NK-92 (cell line): ENCODE data around the gene LRRFIP2.

Source experiments
- DNase-seq: peaks from one replicate; lab custom pipeline; 2025; ENCODE audit not compliant: unreplicated experiment; lab: John Stamatoyannopoulos, UW

LRRFIP2 gene

GRCh38 chr3:37190667-37191066 lies 16.3 kb upstream of the LRRFIP2 start:
- no peak for DNase-seq

GRCh38 chr3:37189109-37189508 lies 14.7 kb upstream of the LRRFIP2 start:
- DNase-seq: no peak

DNA sequence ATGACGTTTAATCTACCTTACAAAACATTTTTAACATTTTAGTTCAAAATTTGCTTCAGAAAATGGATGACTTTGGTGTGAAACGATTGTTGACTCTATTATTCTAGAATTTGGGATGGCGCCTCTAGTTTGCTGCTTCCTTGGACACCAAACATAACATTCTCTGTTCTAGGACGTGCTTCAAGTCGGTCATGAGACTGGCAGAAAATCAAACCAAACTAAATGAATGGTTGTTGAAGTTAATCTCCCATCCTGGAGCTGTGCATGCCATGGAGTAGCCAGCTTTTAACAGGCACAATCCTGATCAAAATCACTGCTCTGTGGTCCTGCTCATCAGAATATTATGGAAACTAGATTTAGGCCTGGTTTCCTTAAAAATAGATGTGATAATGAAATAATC lies 9.6 kb upstream of the LRRFIP2 start:
- DNase-seq: no peak

DNA sequence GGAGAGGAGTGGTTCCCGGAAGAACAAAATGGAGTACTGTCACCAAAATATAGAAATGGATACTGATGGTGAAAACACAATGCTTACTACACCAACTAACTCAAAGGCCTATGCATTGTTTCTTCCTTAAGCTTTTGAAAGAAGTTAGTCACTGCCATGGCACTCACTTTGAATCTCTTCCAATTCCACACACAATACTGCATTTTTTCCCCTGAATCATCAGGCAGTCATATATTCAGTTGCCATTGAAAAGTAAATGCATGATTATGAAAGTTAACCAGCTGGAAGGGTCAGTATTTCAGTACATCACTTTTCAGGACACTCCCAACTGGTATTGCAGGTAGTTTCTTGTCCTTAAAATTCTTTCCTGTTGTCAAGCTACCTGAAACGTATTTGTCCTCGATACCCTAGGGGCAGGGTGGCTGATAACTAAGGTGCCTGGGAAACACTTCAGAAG lies 9.0 kb upstream of the LRRFIP2 start:
- DNase-seq: no peak

- no peak for DNase-seq
Observed at GRCh38 chr3:37182816-37183215, 8.4 kb upstream of the LRRFIP2 start.

- DNase-seq: no peak
Observed at GRCh38 chr3:37181756-37182155, 7.4 kb upstream of the LRRFIP2 start.

GRCh38 chr3:37179144-37179967 lies 5.0 kb upstream of the LRRFIP2 start:
- no peak for DNase-seq

DNA sequence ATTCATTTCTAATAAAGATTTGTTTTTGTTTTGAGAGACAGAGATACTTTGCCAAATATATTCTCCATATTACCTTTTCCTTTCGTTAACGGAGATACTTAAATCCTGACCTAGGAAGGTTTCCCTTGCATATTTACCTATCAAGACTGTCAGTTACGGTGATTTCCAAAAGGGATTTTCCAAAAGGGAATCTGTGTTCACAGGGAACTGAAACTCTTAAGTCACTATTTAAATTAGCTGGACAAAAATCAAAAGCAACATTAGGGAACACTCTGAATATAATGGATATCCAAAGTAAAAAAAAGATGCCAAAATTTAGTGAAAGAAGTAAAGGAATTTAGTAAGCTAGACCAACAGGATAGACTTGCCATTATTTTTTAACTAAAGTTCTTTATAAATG lies 576 bp downstream of the LRRFIP2 start:
- no peak for DNase-seq

- no peak for DNase-seq
Observed at GRCh38 chr3:37171144-37171543, 3.2 kb downstream of the LRRFIP2 start.

DNA sequence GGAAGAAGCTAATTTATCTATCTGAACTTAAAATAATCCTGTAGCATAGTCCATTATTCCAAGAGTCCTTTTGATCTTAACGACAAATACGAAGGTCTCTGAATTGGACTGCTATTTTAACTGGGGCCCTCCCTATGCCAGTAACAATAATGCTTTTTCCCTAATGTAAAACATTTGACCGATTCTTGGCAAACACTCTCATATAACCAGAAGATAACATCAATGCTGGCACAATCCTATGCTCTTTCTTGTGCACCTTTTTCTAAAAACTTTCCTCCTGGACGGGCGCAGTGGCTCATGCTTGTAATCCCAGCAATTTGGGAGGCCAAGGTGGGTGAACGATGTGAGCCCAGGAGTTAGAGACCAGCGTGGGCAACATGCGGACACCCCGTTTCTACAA lies 3.9 kb downstream of the LRRFIP2 start:
- no peak for DNase-seq

DNA sequence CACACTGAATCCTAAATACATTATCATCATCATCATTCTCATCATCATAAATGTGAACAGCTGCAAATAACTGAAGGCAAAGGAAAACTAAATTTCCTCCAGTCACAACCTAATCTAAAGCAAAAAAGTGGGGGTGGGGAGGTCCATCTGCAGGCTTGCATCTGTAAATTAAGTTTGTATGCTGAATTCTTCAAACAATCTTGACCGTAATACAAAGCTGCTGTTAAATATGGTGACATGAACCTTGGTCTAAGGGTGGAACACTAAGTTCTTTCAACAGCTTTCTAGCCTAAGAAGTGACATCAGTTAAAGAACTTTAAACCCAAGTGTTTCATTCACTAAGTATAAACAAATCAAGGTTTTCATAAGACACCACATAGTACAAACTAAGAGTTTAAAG lies 4.3 kb downstream of the LRRFIP2 start:
- DNase-seq: no peak

DNA sequence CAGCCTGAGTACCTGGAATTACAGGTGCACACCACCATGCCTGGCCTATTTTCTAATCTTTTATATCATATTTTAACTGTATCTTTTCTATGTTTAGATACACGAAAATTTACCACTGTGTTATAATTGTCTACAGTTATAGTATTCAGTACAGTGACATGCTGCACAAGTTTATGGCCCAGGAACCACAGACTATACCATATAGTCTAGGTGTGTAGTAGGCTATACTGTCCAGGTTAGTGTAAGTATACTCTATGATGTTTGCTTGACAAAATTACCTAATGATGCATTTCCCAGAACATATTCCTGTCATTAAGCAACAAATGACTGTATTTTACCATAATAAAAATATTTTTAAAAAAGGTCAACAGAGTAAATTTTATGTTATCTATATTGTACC lies 5.5 kb downstream of the LRRFIP2 start:
- DNase-seq: no peak

- DNase-seq: no peak
Observed at GRCh38 chr3:37163262-37164015, 10.9 kb downstream of the LRRFIP2 start.

DNA sequence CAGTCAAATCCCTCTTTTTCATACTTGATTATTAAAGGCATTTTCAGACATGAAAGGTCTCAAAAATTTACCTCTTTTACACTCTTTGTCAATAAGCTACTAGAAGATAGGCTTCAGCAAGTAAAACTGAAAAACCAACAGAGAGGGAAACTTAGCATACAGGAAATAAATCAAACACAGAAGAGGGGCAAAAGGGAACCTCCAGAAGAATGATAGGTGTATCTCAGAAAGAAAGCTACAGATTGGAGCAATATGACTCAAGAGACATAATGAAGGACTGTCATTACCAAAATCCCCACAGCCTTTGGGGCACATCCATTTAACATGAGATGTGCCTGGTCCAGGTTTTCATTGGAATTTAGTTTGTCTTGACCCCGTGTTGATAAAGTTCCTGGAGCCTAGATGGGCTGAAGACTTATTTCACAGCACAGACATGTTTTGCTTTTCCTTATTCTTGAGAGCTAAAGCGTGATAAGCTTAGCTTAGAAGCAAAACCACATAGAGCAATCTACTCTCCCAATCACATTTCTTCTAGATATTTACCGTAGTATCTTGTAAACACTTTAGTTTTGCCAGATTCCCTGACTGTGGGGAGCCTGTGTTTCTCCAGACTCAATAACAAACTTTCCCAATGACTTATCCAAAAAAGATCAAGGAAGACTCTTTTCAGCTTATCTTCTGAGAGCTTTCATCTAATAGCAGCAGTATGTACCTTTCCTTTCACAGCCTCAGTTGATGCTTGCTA lies 11.7 kb downstream of the LRRFIP2 start:
- DNase-seq: no peak

DNA sequence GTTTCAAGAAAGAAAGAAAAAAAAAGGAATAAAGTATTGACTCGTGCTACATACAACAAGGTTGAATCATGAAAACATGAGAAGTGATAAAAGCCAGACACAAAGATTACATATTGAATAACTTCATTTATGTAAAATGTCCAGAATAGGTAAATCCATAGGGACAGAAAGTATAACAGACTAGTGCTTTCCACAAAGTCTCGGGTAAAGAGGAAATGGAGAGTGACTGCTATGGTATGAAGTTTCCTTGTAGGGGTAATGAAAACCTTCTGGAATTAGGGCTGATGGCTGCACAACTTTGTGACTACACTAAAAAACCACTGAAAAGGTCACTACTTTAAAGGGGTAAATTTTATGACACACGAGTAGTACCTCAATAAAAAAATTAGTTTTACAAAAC lies 13.0 kb downstream of the LRRFIP2 start:
- no peak for DNase-seq

GRCh38 chr3:37155782-37156181 lies 18.6 kb downstream of the LRRFIP2 start:
- no peak for DNase-seq

DNA sequence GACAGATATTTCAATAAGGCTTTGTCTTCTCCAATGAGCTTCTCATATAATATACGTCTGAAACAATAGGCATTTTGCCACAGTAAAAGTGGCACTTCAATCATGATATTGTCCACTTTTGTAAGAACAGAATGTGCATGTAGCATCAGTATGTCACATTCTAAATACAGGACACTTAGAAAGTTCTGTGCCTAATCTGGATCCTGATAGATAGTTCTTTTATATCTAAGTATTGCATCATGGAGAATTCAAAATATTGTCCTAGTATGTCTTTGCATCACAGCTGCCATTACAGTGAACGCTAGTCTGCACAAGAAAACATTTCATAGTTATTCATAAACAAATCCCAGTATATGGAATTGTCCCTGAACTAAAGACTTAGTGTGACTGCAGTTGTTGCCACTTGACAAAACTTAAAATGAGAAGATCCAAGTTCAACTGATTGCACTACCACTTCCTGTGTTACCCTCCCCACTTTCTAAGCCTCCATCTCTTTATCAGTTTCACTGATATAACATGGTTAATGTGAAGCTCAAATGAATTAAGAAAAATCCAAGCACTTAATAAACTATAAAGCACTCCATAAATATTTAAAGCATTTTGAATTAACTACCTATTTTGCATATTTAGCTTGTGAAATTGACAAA lies 19.6 kb downstream of the LRRFIP2 start:
- DNase-seq: no peak

DNA sequence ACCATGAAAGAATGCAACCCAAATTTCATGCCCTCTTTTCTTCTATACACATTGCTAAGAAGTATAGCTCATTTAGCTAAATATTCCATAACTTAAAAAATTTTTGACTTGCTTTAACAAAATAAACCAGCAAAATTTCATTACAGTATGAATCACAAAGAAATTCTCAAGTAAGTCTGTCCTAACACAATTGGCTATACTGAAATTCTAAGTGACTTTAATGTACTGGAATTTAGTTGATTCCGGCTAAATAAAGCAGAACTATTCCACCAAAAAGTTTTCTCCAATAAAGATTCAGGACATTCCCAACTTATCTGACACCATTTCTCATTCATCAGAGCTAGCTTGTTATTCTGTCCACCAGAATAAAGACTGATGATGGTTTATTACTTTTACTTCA lies 23.8 kb downstream of the LRRFIP2 start:
- no peak for DNase-seq

GRCh38 chr3:37149257-37149656 lies 25.1 kb downstream of the LRRFIP2 start:
- no peak for DNase-seq

- no peak for DNase-seq
Observed at GRCh38 chr3:37148208-37148607, 26.2 kb downstream of the LRRFIP2 start.

GRCh38 chr3:37147666-37148065 lies 26.7 kb downstream of the LRRFIP2 start:
- DNase-seq: no peak
